Hepatocyte (in vitro differentiated cells): ENCODE measurements around the gene RANGAP1.

Source experiments
- CTCF ChIP-seq: fragments of 200-600 bp; sonication (generic); IDR thresholded peaks from 2 replicates; pipeline ENCODE4 v1.5.1; 2016; ENCODE audit warnings: antibody characterized with exemption, mild to moderate bottlenecking; ENCODE audit not compliant: poor library complexity
- EZH2 ChIP-seq: fragments of 200-600 bp; sonication (generic); IDR thresholded peaks from 2 replicates; pipeline ENCODE4 v1.6.1; 2016; ENCODE audit warnings: antibody characterized with exemption, mild to moderate bottlenecking, borderline replicate concordance
- EZH2phosphoT487 ChIP-seq: fragments of 200-600 bp; sonication (generic); IDR thresholded peaks from one replicate; pipeline ENCODE4 v1.6.1; 2018; ENCODE audit warnings: antibody characterized with exemption, mild to moderate bottlenecking, low read depth, moderate library complexity; ENCODE audit not compliant: unreplicated experiment, severe bottlenecking

- TF ChIP-seq EZH2 = no peak
- no peak for TF ChIP-seq CTCF
- TF ChIP-seq EZH2phosphoT487 = no peak
These were observed 14.2 kb downstream of the RANGAP1 start for GRCh38 chr22:41271787-41272186.
